Stimulated activated CD8-positive, alpha-beta memory T cell treated with anti-CD3 and anti-CD28 coated beads, Interleukin-15, amount 100 ng/mL, for 48 hours (primary cell): ENCODE data around the gene IFIT1B.
"Not testable (repeated sequence)": the region's sequence is repeated elsewhere in the genome, so short reads cannot be mapped to it uniquely, and the experiment has no call there.

Experiments used
- DNase-seq, 2 donors: peaks; one replicate each; pipeline ENCODE4 v3.0.0-alpha.2; 2020; ENCODE audit warnings: low read depth in 2 of 2

IFIT1B gene

DNA sequence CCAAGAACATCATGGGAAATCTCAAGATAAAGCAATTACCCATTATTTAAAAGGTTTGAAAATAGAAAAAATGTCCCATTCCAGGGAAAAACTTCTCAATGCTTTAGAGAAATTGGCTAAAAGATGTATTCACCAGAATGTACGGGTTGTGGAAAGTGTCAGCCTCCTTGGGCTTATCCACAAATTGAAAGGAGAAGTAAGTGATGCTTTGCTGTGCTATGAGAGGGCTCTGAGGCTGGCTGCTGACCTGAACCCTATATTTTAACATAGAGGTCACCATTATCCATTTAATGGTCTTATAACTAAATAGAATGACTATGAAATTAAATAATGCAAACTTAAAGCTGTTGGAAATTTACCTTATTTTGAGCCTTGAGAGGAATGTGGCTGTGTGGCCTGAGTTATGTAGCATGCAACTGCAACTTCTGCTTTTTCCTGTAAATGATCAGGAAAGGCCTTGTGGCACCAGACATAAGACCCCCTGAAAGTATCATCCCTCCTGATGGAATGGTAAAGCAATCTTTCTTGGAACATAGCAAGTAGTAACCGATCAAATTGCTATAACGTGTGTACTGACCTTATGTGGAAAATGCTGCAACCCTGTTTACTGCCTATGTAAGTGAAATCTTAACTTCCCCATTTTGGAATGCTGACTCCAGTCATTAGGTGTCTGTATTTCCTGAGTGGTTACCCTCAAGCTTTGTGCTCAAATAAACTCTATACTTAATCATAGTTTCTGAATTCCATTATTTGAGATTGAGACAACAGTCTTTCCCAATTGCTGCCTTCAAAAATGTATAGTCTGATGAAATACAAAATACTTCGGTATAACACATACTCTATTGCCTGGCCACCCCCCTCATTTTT, 6.9 kb downstream of the IFIT1B start:
- DNase-seq: no peak

DNA sequence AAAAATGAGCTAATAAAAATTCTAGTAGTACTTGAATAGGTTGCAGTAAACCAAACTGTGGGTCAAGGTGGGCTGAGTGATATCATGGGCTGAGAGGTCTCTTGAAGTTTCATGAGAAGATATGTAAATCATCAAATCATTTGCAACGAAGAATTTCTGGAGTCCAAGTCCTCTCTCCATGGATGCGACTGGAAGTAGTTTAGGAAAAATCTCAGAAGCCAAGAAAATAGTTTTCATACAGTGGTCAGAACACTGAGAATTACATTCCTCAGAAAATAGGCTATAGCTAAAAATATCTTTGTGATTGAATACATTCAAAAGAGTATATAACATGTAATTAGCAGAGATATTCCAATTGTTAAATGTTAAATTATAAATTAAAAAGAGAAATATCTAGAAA, 10.9 kb downstream of the IFIT1B start:
- DNase-seq: no peak

DNA sequence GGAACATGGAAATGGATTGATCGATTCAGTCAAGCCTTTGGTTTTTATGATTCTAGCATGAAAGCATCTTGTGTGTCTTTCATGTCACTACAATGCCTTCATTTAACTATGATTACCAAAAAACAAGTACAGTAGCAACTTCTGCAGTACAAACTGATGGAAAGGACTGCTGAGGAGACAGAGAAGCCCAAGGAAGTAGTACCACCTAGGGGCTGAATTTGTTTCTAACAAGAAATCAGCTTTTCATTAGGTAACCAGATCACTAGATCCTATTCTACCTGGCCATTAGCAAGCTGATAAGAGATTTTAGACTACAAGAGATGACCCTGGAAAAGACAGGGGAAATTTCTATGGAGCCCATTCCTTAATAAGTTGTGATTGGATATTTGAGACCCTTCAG, 11.4 kb downstream of the IFIT1B start:
- DNase-seq: no peak

DNA sequence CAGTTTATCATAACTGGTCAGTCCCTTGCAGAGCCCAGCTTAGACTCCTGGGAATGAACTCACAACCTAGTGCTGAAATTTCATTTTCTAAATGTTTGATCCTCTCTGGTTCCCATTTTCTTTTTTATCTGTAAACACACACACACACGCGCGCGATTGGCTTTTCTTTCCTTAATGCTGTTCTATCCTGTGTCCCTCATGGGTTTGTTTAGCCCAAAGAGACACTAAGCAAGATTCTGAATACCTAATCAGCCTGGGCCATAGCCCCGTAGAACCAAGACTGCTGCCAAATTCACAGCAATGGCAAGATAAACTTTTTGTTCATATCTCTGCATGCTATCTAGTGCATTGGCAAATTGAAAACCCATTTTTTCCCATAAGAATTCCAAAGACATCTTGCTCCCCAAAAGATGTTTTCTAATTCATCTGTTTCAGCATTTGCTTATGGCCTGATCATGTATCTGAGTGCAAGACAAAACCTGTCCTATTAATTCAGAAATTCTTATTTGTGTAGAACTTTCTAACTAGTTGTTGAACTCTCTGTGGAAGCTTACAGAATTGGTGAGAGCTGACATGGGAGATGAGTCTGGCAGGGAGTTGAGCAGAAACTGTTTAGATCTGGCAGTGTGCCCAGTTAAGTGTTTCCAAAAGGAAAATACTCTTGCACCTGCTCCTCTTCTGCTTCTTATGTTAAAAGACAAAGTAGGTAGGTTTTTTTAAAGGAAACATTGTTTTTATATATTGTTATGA, 12.8 kb downstream of the IFIT1B start:
- DNase-seq: no peak

DNA sequence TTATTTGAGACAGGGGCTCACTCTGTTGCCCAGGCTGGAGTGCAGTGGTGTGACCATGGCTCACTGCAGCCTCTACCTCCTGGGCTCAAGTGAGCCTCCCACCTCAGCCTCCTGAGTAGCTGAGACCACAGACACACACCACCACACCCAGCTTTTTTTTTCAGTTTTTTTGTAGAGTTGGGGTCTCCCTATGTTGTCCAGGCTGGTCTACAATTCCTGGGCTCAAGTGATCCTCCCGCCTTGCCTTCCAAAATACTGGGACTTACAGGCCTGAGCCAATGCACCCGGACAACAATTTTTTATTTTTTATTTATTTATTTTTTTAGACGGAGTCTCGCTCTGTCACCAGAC, 13.3 kb downstream of the IFIT1B start:
- DNase-seq: not testable (repeated sequence)

DNA sequence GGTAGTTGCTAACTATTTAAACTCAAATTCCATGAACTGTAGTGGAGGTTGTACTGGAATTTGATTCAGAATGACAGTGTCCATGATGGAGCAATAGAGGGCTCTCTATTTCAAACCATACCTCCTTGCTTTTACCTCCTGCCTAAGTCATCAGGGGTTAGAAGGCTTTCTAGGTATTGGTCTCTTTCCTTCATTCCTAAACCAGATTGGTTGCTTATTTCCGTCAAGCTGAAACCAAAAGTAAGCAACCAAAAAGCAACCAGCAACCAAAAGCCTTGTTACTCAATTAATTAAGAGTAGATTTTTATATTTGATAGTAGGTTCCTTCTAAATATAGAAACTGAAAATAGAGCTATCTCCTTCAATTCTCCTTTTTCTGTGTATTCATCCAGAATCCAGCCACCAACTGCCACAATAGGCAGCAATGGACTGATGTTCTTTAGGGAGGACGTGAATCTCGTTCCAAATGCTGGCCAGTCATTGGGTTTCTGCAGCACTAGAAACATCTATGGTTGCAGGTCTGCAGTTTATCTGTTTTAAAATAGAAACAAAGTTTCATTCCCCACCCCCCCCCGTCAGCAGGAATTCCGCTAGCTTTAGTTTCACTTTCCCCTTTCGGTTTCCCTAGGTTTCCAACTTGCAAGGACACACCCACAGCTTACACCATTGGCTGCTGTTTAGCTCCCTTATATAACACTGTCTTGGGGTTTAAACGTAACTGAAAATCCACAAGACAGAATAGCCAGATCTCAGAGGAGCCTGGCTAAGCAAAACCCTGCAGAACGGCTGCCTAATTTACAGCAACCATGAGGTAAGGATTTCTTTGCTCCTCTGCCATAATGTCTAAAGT, 14.3 kb downstream of the IFIT1B start, which contains the start of gene IFIT1:
IFIT1 (plus strand) TSS at position 717 of the 850 bp plus-strand sequence; CDS start at position 807, 90 bp downstream.
- no peak for DNase-seq

DNA sequence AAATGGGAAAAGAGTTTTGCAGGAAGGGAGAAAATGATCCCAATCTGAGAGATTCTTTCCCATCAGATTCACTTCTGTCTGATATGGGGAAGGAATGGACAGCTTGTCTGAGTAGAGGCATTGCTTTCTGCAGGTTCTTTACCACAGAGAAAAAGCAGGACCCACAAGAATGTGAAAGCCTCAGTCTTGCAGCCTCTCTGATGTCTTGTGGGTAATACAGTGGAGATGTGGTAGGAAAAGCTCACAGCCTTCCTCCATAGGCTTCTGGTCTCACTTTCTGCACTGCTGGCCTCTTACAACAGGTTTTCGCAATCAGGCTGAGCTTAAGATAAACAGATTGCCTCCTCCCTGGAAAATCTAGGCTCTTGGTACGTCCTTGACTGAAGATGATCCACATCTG, 15.1 kb downstream of the IFIT1B start:
- DNase-seq: no peak

DNA sequence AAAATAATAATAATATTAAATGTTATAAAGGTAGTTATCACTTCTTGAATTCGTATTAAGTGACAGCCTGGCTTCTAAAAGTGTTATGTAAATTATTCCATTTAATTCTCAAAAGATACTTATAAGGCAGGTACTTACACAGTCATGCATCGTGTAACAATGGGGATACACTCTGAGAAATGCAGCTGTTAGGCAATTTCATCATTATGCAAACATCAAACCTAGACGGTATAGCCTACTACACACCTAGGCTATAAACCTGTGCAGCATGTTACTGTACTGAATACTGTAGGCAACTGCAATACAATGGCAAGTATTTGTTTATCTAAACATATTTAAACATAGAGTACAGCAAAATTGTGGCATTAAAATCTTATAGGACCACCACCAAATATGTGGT, 16.0 kb downstream of the IFIT1B start:
- DNase-seq: no peak

DNA sequence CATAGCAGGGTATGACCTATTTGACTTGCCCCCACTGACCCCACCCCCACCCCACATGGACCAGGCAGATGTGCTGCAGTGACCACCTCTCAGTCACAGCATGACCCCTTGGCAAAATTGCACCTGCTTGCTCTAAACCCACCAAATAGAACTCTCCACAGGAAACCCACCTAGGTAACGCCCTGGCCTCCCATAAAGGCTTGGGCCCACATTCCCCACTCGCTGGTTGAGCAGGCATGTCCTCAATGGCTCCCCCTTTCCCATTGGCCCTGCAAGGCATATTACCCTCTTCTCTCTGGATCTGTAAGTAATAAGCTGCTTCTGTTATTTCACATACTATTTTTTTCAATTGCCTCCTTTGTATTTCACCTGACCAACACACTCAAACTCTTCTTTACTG, 17.3 kb downstream of the IFIT1B start:
- no peak for DNase-seq

DNA sequence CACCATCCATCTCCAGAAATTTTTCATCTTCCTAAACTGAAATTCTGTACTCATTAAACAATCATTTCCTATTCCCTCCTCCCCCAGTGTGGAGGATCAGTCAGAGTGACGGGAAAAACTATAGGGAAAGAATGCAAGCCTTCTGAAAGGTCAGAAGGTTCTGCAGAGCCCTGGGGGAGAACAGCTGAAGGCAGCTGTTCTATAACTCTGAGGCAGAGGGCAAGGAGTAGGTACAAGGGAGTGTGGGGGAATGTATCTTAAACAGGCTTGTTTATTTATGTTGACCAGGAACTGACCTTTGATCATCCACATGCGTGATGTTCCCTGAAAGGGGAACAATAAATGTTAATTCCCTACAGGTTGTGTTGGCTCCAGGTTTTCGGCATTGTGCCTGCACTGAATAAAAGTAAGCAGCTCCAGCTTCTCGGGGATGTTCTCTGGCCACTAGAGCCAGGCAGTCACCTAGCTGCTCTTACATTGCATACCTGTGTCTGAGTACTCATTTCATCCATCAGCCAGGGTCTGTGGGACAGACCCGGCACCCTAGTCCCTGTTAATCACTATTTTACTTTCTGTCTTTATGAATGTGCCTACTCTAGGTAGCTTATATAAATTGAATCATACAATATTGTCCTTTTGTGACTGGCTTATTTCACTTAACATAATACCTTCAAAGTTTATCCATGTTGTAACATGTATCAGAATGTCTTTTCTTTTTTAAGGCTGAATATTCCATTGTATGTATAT, 20.3 kb downstream of the IFIT1B start:
- DNase-seq: no peak

DNA sequence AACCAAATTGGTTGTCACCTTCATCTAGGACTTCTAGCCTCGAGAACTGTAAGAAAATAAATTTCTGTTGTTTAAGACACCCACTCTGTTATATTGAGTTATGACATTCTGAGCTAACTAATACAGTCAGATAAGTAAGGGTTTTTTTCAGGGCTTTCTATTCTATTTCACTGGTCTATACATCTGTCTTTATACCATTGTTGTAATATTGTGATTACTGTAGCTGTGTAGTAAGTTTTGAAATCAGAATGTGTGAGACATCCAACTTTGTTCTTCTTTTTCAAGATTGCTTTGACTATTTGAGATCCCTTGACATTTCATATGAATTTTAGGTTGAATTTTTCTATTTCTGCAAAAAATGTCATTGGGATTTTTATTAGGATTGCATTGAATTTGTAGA, 22.1 kb downstream of the IFIT1B start:
- no peak for DNase-seq

DNA sequence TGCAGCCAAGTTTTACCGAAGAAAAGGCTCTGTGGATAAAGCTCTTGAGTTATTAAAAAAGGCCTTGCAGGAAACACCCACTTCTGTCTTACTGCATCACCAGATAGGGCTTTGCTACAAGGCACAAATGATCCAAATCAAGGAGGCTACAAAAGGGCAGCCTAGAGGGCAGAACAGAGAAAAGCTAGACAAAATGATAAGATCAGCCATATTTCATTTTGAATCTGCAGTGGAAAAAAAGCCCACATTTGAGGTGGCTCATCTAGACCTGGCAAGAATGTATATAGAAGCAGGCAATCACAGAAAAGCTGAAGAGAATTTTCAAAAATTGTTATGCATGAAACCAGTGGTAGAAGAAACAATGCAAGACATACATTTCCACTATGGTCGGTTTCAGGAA, 25.2 kb downstream of the IFIT1B start:
- DNase-seq: no peak

DNA sequence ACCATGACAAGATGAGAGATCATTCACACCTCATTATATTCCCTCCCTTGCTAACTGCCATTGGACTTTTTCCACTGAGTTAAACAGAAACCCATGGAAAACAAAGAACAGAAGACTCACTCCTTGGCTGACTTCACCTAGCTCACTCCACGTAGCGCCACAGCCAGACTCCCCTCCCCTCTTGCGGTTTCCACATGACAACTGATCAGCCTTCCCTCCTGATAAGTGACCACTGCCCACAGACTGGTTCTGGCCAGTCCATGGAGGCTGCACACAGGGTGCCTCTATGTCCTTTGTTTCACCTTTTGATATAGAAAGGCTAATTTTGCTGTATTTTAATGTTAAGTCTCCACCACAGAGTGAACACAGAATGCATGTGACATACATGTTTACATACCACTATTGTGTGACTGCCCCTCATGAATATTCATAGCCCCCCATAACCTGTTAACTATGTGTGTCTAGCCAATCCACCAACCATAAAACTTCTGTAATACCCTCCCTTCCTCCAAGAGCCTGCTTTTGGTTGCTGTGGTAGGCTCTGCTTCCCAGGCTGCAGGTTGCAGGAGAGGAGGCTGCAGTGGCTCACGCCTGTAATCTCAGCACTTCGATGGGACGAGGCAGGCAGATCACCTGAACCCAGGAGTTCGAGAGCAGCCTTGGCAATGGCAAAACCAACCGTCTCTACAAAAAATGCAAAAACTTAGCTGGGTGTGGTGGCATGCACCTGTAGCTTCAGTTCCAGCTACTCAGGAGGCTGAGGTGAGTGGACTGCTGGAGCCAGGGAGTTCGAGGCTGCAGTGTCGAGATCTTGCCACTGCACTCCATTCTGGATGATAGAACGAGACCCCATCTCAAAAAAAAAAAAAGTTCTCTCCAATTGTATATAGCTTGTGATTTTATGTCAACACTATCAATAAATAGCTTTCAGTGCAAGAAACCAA, 26.5 kb downstream of the IFIT1B start:
- DNase-seq: no peak

DNA sequence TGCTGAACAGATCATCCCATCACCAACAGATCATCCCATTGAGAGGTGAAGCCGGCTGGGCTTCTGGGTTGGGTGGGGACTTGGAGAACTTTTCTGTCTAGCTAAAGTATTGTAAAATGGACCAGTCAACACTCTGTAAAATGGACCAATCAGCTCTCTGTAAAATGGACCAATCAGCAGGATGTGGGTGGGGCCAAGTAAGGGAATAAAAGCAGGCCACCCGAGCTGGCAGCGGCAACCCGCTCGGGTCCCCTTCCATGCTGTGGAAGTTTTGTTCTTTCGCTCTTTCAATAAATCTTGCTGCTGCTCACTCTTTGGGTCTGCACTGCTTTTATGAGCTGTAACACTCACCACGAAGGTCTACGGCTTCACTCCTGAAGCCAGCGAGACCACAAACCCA, 28.3 kb downstream of the IFIT1B start:
- DNase-seq: not testable (repeated sequence)

DNA sequence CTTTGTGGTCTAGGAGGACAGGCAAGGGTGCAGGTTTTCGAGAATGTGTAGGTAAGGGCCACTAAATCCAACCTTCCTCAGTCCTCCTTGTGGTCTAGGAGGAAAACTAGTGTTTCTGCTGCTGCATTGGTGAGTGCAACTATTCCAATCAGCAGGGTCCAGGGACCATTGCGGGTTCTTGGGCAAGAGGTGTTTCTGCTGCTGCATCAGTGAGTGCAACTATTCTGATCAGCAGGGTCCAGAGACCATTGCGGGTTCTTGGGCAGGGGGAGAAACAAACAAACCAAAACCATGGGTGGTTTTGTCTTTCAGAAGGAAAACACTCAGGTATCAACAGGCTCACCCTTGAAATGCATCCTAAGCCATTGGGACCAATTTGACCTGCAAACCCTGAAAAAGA, 29.9 kb downstream of the IFIT1B start:
- not testable (repeated sequence) for DNase-seq

DNA sequence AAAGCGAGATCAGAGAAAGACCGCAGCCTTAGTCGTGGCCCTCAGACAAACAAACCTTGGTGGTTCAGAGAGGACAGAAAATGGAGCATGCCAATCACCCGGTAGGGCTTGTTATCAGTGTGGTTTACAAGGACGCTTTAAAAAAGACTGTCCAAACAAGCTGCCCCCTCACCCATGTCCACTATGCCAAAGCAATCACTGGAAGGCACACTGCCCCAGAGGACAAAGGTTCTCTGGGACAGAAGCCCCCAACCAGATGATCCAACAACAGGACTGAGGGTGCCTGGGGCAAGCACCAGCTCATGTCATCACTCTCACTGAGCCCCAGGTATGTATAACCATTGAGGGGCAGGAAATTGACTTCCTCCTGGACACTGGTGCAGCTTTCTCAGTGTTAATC, 31.4 kb downstream of the IFIT1B start:
- DNase-seq: not testable (repeated sequence)

DNA sequence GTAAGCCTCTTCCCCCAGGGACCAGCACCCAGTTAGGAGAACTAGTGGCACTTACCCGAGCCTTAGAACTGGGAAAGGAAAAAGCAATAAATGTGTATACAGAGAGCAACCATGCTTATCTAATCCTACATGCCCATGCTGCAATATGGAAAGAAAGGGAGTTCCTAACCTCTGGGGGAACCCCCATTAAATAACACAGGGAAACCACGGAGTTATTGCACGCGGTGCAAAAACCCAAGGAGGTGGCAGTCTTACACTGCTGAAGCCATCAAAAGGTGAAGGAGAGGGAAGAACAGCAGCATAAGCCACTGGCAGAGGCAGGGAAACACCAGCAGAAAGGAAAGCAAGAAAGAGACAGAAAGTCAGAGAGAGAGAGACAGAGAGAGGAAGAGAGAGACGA, 32.7 kb downstream of the IFIT1B start:
- not testable (repeated sequence) for DNase-seq

DNA sequence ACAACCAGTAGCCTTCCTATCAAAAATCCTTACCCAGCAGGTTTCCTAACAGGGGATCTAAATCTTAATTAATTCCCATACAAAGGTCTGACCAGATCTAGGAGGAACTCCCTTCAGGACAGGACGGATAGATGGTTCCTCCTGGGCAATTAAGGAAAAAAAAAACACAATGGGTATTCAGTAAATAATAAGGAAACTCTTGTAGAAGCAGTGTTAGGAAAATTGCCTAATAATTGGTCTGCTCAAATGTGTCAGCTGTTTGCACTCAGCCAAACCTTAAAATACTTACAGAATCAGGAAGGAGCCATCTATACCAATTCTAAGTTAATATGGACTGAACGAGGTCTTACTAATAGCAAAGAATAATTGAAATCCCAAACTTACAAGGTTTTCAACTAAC, 33.3 kb downstream of the IFIT1B start:
- DNase-seq: not testable (repeated sequence)

DNA sequence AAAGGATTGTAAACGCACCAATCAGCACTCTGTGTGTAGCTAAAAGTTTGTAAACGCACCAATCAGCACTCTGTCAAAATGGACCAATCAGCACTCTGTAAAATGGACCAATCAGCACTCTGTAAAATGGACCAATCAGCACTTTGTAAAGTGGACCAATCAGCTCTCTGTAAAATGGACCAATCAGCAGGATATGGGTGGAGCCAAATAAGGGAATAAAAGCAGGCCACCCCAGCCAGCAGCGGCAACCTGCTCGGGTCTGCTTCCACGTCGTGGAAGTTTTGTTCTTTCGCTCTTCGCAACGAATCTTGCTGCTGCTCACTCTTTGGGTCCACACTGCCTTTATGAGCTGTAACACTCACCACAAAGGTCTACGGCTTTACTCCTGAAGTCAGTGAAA, 34.4 kb downstream of the IFIT1B start:
- not testable (repeated sequence) for DNase-seq

DNA sequence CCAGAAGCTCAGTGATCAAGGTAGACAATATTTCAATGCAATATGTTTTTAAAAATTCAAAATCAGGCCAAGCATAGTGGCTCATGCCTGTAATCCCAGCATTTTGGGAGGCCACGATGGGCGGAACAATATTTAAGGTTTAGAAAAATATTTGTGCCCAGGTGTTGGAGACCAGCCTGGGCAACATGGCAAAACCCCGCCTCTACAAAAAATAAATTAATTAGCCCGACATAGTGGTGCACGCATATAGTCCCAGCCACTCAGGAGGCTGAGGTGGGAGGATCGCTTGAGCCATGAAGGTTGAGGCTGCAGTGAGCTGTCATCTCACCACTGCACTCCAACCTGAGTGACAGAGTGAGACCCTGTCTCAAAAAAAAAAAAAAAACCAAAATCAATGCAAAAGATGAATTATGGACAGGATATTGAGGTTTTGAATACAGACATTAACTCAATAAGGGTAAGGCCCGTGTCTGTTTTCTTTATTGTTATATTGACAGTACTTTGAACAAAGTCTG, 35.6 kb downstream of the IFIT1B start:
- DNase-seq: no peak
